GM19467 (cell line): ENCODE results near the gene EPB41L2.

Experiments used
- ATAC-seq: cut with Tn5 transposase; IDR thresholded peaks from one replicate; pipeline ENCODE4 v1.9.1; 2021; ENCODE audit warnings: mild to moderate bottlenecking, moderate library complexity; ENCODE audit not compliant: unreplicated experiment

EPB41L2 gene

GRCh38 chr6:131062241-131063027 lies 611 bp downstream of the EPB41L2 start:
- ATAC-seq: no peak

- ATAC-seq: no peak
These were observed 1.3 kb downstream of the EPB41L2 start for GRCh38 chr6:131061751-131062119.

GRCh38 chr6:131061041-131061750 lies 1.8 kb downstream of the EPB41L2 start:
- no peak for ATAC-seq

- no peak for ATAC-seq
These were observed 2.7 kb downstream of the EPB41L2 start for GRCh38 chr6:131060311-131060710.

- ATAC-seq: no peak
These were observed 3.6 kb downstream of the EPB41L2 start for GRCh38 chr6:131059486-131059885.

GRCh38 chr6:131058236-131058635 lies 4.8 kb downstream of the EPB41L2 start:
- no peak for ATAC-seq

GRCh38 chr6:131054392-131055250 lies 8.4 kb downstream of the EPB41L2 start:
- ATAC-seq: no peak

GRCh38 chr6:131053546-131054240 lies 9.4 kb downstream of the EPB41L2 start:
- ATAC-seq: no peak

- no peak for ATAC-seq
These were observed 10.9 kb downstream of the EPB41L2 start for GRCh38 chr6:131052181-131052580.

- ATAC-seq: no peak
These were observed 11.7 kb downstream of the EPB41L2 start for GRCh38 chr6:131051341-131051740.

GRCh38 chr6:131049608-131050007 lies 13.4 kb downstream of the EPB41L2 start:
- no peak for ATAC-seq

- ATAC-seq: no peak
These were observed 14.0 kb downstream of the EPB41L2 start for GRCh38 chr6:131048933-131049515.

GRCh38 chr6:131048459-131048858 lies 14.6 kb downstream of the EPB41L2 start:
- no peak for ATAC-seq

- no peak for ATAC-seq
These were observed 17.9 kb downstream of the EPB41L2 start for GRCh38 chr6:131045139-131045538.

- no peak for ATAC-seq
These were observed 19.1 kb downstream of the EPB41L2 start for GRCh38 chr6:131043902-131044447.

- no peak for ATAC-seq
These were observed 20.4 kb downstream of the EPB41L2 start for GRCh38 chr6:131042664-131043063.

- ATAC-seq: no peak
These were observed 21.2 kb downstream of the EPB41L2 start for GRCh38 chr6:131041814-131042213.

- no peak for ATAC-seq
These were observed 22.2 kb downstream of the EPB41L2 start for GRCh38 chr6:131040866-131041265.

- ATAC-seq: no peak
These were observed 23.7 kb downstream of the EPB41L2 start for GRCh38 chr6:131039345-131039680.

GRCh38 chr6:131038597-131039344 lies 24.3 kb downstream of the EPB41L2 start:
- ATAC-seq: no peak
